22Rv1 (cell line): ENCODE measurements around the gene SLCO3A1.

Source experiments
- H3K27ac ChIP-seq: fragments of 450-650 bp; 2 replicates; pipeline ENCODE4 v1.5.1; 2017
- CTCF ChIP-seq: fragments of 450-650 bp; IDR thresholded peaks from 2 replicates; pipeline ENCODE4 v1.5.1; 2017; ENCODE audit warnings: mild to moderate bottlenecking
- ZFX ChIP-seq: fragments of 450-650 bp; IDR thresholded peaks from 2 replicates; pipeline ENCODE4 v1.6.1; 2017; ENCODE audit warnings: antibody characterized with exemption, borderline replicate concordance

SLCO3A1 gene

DNA sequence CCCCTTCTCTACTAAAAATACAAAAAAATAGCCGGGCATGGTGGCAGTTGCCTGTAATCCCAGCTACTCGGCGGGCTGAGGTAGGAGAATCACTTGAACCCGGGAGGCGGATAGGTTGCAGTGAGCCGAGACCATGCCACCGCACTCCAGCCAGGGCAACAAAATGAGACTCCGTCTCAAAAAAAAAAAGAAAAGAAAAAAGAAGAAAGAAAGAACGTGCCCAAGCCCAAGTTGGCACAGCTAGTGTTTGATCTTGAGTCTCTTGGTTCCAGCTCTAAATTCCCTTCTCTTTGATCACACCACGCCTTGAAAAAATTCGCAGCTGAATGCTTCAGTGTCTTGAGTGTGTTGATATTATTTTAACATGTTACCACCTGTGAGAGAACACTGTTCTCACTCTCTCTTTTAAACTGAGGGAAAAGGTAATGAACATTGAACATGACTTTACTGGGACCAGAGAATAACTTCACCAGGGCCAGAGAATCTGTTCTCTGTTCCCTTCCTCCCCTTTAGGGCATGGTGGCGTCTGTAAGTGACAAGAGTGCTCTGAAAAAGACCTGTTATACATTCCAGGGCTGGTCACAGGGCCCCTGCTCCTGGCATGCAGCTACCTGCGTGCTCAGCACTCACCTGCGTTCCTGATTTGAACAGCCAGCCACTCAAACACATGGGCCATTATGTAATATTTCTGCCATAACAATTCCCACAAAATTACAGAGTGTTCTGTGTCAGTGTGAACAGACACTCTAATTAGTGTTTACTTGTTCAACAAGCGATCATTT, 19.0 kb downstream of the SLCO3A1 start:
- no peak overlapping the region for H3K27ac ChIP-seq
- no peak for TF ChIP-seq CTCF
- TF ChIP-seq ZFX, result no peak

DNA sequence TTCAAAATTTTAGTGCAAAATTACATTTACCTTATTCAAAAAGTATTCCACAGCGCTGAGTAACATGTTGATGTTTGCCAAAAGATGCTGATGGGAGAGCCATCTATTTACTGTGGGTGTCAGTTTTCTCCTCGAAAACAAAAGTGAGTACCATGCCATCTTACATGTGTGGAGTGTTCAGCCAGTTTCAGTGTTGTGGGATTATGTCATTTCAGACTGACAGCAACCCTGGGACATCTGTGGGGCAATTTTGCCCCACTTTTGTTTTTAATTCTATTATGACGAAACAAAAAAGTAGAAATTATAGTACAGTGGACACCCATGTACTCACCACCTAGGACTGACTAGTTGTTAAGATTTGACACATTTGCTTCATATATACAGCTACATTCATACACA, 19.6 kb downstream of the SLCO3A1 start:
- TF ChIP-seq ZFX (no peak), CTCF (no peak)

DNA sequence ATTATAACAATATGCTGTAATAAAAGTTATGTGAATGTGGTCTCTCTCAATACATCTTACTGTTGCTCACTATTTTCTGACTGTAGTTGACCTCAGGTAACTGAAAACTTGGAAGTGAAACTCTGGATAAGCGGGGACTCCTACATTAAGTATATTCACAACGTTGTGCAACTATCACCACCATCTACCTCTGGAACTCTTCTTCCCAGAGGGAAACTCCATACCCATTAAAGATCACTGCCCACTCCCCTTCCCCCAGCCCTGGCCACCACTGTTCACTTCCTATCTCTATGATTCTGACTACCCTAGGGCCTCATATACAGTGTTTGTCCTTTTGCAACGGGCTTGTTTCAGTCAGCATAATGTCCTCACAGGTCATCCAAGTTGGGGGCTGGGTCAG, 20.7 kb downstream of the SLCO3A1 start:
- TF ChIP-seq CTCF (no peak), ZFX (no peak)
- no peak overlapping the region for H3K27ac ChIP-seq

More for the DNA sequence above, 19.6 kb downstream of the SLCO3A1 start:
- no peak overlapping the region for H3K27ac ChIP-seq

DNA sequence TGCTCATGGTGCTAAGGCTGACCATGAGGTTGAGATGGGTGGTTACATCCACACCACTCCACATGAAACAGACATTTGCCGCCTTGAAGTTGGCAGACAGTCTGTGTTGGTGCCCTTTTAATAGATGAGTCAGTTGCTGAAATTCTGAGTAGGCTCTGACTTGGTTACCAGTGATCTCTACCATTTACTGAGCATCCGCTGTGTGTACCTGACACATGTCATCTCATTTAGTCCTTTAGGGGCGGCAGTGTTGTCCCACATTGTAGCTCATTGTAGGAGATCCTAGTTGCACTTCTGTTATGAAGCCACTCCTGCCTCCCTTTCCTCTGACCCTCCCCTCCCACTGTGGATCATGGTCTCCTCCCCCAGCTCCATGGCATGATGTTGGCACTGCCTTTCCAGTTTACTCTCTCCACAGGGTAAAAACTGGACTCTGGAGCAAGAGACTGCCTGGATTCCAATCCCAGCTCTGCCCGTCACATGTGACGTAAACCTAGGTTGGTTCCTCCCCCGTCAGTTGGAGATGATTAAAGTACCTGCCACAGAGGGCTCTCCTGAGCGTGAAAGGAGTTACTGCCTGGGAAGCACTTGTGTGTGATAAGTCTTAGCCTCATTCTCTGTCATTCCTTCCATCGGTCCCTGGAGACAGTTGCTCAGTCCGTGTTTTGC, 21.6 kb downstream of the SLCO3A1 start:
- TF ChIP-seq CTCF, result no peak
- TF ChIP-seq ZFX, result no peak
- no peak overlapping the region for H3K27ac ChIP-seq

DNA sequence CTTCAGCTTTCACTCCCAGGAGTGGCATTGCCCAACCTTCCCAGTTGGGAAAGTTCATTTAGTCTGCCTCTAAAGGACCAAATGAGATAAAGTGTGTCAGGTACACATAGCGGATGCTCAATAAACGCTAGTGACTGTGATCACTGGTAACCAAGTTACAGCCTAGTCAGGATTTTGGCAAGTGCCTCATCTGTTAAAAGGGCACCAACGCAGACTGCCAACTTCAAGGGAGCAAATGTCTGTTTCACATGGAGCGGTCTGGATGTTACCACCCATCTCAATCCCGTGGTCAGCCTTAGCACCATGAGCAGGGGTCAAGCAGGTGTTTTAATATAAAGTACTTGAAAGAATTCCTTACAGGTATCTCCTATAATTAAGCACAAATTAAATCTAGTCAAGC, 22.7 kb downstream of the SLCO3A1 start:
- H3K27ac ChIP-seq, result no peak overlapping the region
- TF ChIP-seq ZFX (no peak), CTCF (no peak)

DNA sequence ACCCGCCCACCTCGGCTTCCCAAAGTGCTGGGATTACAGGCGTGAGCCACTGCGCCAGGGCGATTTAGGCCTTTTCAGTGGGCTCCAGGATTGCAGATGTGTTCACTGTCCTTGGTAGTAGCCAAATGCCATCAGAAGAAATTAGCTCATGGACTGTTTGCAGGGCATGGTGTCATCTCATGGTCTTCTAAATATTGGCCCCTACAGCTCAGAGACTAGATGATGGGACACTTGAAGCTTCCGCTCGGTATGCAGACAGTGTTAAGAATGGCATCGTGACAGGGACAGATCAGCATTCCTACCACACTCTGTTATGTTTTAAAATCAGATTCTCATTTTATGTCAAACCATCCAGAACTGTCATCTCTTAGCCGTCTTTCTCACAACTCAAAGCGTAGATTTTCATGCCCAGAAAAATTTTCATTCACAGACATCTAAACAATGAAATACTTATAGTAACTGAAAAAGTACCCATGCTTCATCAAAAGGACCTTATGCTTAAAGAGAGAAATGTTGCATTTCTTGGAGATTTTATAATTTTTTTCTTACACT, 24.9 kb downstream of the SLCO3A1 start:
- no peak for TF ChIP-seq CTCF
- TF ChIP-seq ZFX, result no peak
- no peak overlapping the region for H3K27ac ChIP-seq

DNA sequence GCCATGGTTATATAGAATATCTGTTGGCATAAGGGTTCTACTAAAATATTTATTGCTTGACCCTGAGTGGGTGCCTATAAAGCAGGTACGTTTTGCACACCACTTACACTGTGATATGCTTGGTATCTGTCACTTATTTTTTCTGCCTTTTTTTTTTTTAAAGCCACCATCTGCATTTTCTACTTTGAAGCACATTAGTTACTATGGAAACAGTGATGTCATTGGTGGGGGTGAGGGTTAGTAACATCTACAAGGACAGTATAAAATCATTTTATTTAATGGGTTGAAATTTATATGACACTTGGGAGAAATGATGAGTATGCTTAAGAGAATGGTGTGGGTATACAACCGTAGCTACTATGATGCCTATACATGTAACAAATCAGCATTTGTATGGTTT, 25.6 kb downstream of the SLCO3A1 start:
- H3K27ac ChIP-seq, result no peak overlapping the region
- TF ChIP-seq ZFX (no peak), CTCF (no peak)
